Activated T-cell treated with anti-CD3 and anti-CD28 coated beads, Interleukin-2, amount 50 U/mL, for 24 hours (primary cell): ENCODE measurements around the gene GLIPR2.
"Not testable (repeated sequence)": the region's sequence is repeated elsewhere in the genome, so short reads cannot be mapped to it uniquely, and the experiment has no call there.

ENCODE experiments used
- DNase-seq: peaks from one replicate; pipeline ENCODE4 v3.0.0-alpha.2; 2020
- H3K27ac Mint-ChIP-seq: 2 replicates; pipeline ENCODE4 v1.8.0; 2020; ENCODE audit warnings: mild to moderate bottlenecking, mixed read lengths
- H3K27me3 Mint-ChIP-seq: 2 replicates; pipeline ENCODE4 v1.8.0; 2020; ENCODE audit warnings: mixed read lengths
- H3K36me3 Mint-ChIP-seq: 2 replicates; pipeline ENCODE4 v1.8.0; 2020; ENCODE audit warnings: low read depth, mixed read lengths
- H3K4me1 Mint-ChIP-seq: 2 replicates; pipeline ENCODE4 v1.8.0; 2020; ENCODE audit warnings: low read depth, mixed read lengths
- H3K4me3 Mint-ChIP-seq: 2 replicates; pipeline ENCODE4 v1.8.0; 2020; ENCODE audit warnings: mild to moderate bottlenecking, moderate library complexity, mixed read lengths
- H3K9me3 Mint-ChIP-seq: 2 replicates; pipeline ENCODE4 v1.8.0; 2020; ENCODE audit warnings: mixed read lengths

Gene GLIPR2

DNA sequence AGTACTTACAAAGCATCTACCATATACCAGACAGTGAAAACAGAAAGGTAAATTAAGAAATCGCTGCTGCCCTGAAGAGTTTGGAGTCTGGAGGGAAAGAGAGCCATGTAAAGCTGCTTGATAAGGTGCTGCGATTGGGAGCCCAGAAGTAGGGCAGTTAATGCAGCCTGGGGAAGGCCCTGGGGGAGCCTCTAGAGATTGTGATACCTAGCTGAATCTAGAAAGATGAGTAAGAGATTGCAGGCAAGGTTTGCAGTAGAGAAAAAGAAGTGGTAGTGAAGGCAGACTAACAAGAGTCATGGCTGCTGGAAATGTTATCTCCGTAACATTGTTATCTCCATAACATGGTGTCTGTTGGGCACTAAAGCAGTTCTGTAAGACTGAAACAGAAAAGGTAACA, 24.0 kb upstream of the GLIPR2 start:
- Mint-ChIP-seq H3K36me3 (peaks cover 7% of the 10 kb centered on the region), H3K4me1 (peaks cover 8% of the 10 kb centered on the region), H3K9me3 (no peaks in the 10 kb centered on the region), H3K27me3 (no peaks in the 10 kb centered on the region), H3K4me3 (no peak overlapping the region), H3K27ac (no peak overlapping the region)
- no peak for DNase-seq

DNA sequence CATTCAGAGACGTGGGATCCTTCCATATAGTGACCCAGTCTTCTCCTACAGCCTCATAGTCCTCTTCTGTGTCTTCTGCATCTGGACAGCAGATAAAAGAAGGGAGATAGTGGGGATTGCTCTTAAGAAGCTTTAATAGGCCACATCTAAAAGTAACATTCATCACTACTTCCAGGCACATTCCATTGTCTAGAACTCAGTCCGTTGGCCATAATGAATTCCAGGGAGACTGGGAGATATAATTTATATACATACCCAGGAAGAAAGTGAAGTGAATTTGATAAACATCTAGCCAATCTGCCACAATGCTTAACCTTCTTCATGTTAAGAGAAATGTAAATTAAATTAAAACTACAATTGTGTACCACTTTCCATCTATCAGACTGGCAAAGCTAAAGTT, 22.5 kb upstream of the GLIPR2 start:
- DNase-seq = no peak
- H3K36me3 Mint-ChIP-seq = peaks cover 10% of the 10 kb centered on the region
- no peak overlapping the region for H3K4me3 Mint-ChIP-seq
- H3K4me1 Mint-ChIP-seq = peaks cover 1% of the 10 kb centered on the region
- no peak overlapping the region for H3K27ac Mint-ChIP-seq
- H3K27me3 Mint-ChIP-seq = no peaks in the 10 kb centered on the region
- H3K9me3 Mint-ChIP-seq = no peaks in the 10 kb centered on the region

- no peak for DNase-seq
- Mint-ChIP-seq H3K9me3 (no peaks in the 10 kb centered on the region), H3K27ac (no peak overlapping the region), H3K36me3 (peaks cover 7% of the 10 kb centered on the region), H3K27me3 (no peaks in the 10 kb centered on the region), H3K4me1 (peaks cover 1% of the 10 kb centered on the region), H3K4me3 (no peak overlapping the region)
Observed at GRCh38 chr9:36116593-36116992, 19.9 kb upstream of the GLIPR2 start.

GRCh38 chr9:36118201-36118600, 18.3 kb upstream of the GLIPR2 start:
- H3K9me3 Mint-ChIP-seq = no peaks in the 10 kb centered on the region
- no peaks in the 10 kb centered on the region for H3K4me1 Mint-ChIP-seq
- H3K36me3 Mint-ChIP-seq = peaks cover 10% of the 10 kb centered on the region
- H3K4me3 Mint-ChIP-seq = no peak overlapping the region
- no peaks in the 10 kb centered on the region for H3K27me3 Mint-ChIP-seq
- DNase-seq = no peak
- H3K27ac Mint-ChIP-seq = no peak overlapping the region

DNA sequence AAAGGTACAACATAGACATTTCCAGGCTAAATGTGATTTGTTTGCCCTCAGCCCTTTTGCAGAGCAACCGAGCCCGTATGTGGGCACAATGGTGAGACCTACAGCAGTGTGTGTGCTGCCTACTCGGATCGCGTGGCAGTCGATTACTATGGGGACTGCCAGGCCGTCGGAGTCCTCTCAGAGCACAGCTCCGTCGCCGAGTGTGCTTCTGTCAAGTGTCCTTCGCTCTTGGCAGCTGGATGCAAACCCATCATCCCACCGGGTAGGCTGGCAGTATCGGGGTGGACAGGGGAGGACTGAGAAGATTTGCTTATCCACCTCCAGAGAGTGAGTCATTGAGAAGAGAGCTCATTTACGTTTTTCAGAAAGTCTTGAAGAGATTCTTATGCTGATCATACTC, 17.8 kb upstream of the GLIPR2 start:
- H3K4me3 Mint-ChIP-seq = no peak overlapping the region
- no peaks in the 10 kb centered on the region for H3K9me3 Mint-ChIP-seq
- H3K27ac Mint-ChIP-seq = no peak overlapping the region
- H3K4me1 Mint-ChIP-seq = no peaks in the 10 kb centered on the region
- H3K27me3 Mint-ChIP-seq = no peaks in the 10 kb centered on the region
- peaks cover 10% of the 10 kb centered on the region for H3K36me3 Mint-ChIP-seq
- no peak for DNase-seq

DNA sequence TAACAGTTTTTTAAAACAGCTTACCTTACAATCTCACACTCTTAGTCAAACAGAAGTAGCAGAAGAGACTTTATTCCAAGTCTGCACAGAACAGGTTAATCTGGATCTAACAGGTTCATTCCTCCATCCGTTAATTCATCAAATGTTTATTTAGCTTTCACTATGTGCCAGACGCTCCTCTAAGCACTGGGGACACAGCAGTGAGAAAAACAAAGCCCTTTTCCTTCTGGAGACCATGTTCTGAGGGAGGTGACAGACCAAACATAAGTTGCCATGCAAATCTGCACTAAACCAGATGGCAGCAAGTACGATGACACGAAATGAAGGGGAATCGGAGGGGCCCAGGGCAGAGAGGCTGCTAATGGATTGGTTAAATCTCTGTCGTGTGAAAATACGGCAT, 17.1 kb upstream of the GLIPR2 start:
- Mint-ChIP-seq H3K4me1 (no peaks in the 10 kb centered on the region), H3K27ac (no peak overlapping the region), H3K27me3 (no peaks in the 10 kb centered on the region), H3K9me3 (no peaks in the 10 kb centered on the region), H3K36me3 (peaks cover 10% of the 10 kb centered on the region), H3K4me3 (no peak overlapping the region)
- DNase-seq = no peak

- Mint-ChIP-seq H3K27ac (no peak overlapping the region), H3K9me3 (no peaks in the 10 kb centered on the region), H3K4me1 (peaks cover 7% of the 10 kb centered on the region), H3K36me3 (peaks cover 10% of the 10 kb centered on the region), H3K27me3 (no peaks in the 10 kb centered on the region), H3K4me3 (no peak overlapping the region)
- no peak for DNase-seq
Observed at GRCh38 chr9:36120705-36121104, 15.8 kb upstream of the GLIPR2 start.

DNA sequence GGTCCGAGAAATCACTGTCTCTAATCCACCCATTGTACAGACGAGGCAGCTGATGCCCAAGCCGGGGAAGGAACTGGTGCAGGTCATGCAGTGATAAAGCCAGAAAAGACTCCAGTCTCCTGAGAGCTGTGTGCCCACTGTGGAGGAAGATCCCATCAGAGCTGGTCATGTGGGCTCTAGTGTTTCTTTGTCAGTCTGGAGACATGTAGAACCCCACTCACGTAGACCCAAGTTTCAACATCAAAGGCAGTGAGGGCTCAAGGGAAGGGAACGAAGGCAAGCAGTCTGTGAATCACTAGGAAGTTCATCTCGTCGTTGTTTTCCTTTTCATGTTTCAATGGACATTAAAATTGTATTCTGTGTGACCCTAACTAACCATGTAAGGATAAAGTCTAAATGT, 14.6 kb upstream of the GLIPR2 start:
- Mint-ChIP-seq H3K27me3 (no peaks in the 10 kb centered on the region), H3K4me1 (peaks cover 12% of the 10 kb centered on the region), H3K36me3 (peaks cover 10% of the 10 kb centered on the region), H3K4me3 (no peak overlapping the region), H3K9me3 (no peaks in the 10 kb centered on the region), H3K27ac (no peak overlapping the region)
- no peak for DNase-seq

DNA sequence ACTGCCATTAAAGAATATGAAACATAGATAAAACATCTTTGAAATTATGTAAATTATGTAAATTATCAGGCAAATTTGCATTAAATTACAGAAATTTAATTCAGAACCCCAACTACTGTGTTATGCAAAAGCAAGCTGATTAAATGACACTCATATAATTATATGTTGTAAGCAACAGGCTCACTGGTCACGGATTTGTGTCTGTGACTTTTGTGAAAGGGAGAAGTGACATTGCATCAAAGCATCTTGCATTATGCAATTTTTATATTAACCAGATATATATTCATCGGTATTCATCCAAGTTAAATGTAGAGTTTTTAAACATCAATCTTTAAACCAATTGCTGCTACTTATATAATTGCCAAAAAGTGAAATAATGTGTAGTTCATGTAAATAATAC, 13.0 kb upstream of the GLIPR2 start:
- Mint-ChIP-seq H3K9me3 (no peaks in the 10 kb centered on the region), H3K27ac (no peak overlapping the region), H3K4me3 (no peak overlapping the region), H3K27me3 (no peaks in the 10 kb centered on the region), H3K4me1 (peaks cover 24% of the 10 kb centered on the region), H3K36me3 (peaks cover 4% of the 10 kb centered on the region)
- no peak for DNase-seq

GRCh38 chr9:36125062-36125855, 11.3 kb upstream of the GLIPR2 start:
- peaks cover 24% of the 10 kb centered on the region for H3K4me1 Mint-ChIP-seq
- no peaks in the 10 kb centered on the region for H3K9me3 Mint-ChIP-seq
- H3K27ac Mint-ChIP-seq = peak overlapping the region; percentile 6
- DNase-seq = no peak
- H3K27me3 Mint-ChIP-seq = no peaks in the 10 kb centered on the region
- peaks cover 4% of the 10 kb centered on the region for H3K36me3 Mint-ChIP-seq
- H3K4me3 Mint-ChIP-seq = no peak overlapping the region

DNA sequence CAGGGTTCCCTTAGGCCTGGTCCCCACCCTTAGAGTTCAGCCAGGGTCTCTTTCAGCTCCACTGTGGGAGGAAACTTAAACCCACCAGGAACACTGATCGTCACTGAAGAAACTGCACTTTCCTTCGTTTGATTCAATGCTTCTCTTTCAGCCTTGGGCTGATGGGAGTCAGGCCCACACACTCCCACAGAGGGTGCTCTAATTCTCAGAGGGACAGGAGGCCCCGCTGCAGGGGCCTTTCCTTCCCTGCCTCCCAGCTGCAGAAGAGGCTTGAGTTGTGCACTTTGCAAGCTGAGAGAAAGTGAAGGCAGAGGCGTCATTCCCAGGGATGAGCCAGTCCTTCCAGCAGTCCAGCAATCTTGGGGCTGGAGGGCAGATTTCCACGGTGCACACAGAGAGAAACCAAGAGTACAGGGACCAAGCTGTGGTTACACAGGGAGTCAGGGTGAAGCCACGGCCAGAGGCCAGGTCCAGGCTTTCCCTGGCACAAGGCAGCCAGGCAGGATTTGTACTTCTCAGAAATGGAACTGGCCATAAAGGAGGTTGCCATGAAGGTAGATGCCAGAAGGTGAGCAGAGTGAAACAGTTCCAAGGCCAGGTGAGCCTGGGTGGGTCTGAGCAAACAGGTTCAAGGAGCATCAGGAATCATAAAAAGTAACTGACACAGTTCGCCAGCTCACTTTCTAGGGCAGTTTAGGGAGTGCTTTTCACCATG, 10.4 kb upstream of the GLIPR2 start:
- Mint-ChIP-seq H3K4me1 (peaks cover 24% of the 10 kb centered on the region), H3K27me3 (no peaks in the 10 kb centered on the region), H3K27ac (no peak overlapping the region), H3K9me3 (no peaks in the 10 kb centered on the region), H3K4me3 (no peak overlapping the region), H3K36me3 (peaks cover 4% of the 10 kb centered on the region)
- DNase-seq = no peak

GRCh38 chr9:36127652-36128244, 8.8 kb upstream of the GLIPR2 start:
- no peak overlapping the region for H3K4me3 Mint-ChIP-seq
- no peaks in the 10 kb centered on the region for H3K9me3 Mint-ChIP-seq
- DNase-seq = no peak
- H3K36me3 Mint-ChIP-seq = peaks cover 4% of the 10 kb centered on the region
- peaks cover 24% of the 10 kb centered on the region for H3K4me1 Mint-ChIP-seq
- H3K27me3 Mint-ChIP-seq = no peaks in the 10 kb centered on the region
- H3K27ac Mint-ChIP-seq = peak overlapping the region; percentile 56

DNA sequence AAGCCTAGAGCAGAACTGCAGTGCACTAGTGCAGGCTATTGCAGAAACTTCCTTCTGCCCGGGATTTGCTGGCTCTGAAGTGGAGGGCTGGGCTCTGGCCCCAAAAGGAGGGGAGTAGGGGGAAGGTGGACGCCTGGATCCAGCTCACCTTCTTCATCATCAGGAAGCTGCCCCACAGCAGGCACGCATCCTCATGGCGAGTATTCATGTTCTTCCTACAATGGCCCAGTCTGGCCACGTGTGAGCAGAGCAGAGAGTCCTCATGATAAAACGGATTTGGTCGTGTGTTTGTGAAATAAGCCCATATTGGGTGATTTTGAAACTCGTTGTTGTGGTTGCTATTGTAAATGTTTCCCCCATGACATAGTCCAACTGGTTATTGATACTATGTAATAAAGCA, 8.2 kb upstream of the GLIPR2 start:
- Mint-ChIP-seq H3K9me3 (no peaks in the 10 kb centered on the region), H3K27ac (no peak overlapping the region)
- DNase-seq = no peak

GRCh38 chr9:36129139-36129538, 7.4 kb upstream of the GLIPR2 start:
- no peaks in the 10 kb centered on the region for H3K36me3 Mint-ChIP-seq
- no peaks in the 10 kb centered on the region for H3K9me3 Mint-ChIP-seq
- peaks cover 24% of the 10 kb centered on the region for H3K4me1 Mint-ChIP-seq
- DNase-seq = no peak
- H3K4me3 Mint-ChIP-seq = no peak overlapping the region
- H3K27me3 Mint-ChIP-seq = no peaks in the 10 kb centered on the region
- no peak overlapping the region for H3K27ac Mint-ChIP-seq

More for the DNA sequence above, 8.2 kb upstream of the GLIPR2 start:
- Mint-ChIP-seq H3K4me3 (no peak overlapping the region), H3K36me3 (no peaks in the 10 kb centered on the region), H3K4me1 (peaks cover 24% of the 10 kb centered on the region), H3K27me3 (no peaks in the 10 kb centered on the region)

GRCh38 chr9:36131666-36132065, 4.9 kb upstream of the GLIPR2 start:
- not testable (repeated sequence) for DNase-seq, H3K27ac Mint-ChIP-seq, H3K4me3 Mint-ChIP-seq, H3K36me3 Mint-ChIP-seq, H3K27me3 Mint-ChIP-seq, H3K9me3 Mint-ChIP-seq
- peaks cover 18% of the 10 kb centered on the region for H3K4me1 Mint-ChIP-seq
